HEK293 (cell line): ENCODE data around the gene RPS27.

Experiments used
- CTCF ChIA-PET: fragments of 350-600 bp; formaldehyde crosslinking; extraction: SDS; loops from one replicate; lab custom pipeline; 2021; ENCODE audit warnings: antibody characterized with exemption; lab: Yijun Ruan, JAX
- POLR2A ChIA-PET: fragments of 300-600 bp; formaldehyde crosslinking; extraction: SDS; loops from one replicate; lab custom pipeline; 2020; ENCODE audit warnings: antibody characterized with exemption, inconsistent platforms; lab: Yijun Ruan, JAX
- H3K27ac ChIP-seq: fragments of 200-500 bp; sonication (Bioruptor generic); 2 replicates; pipeline ENCODE4 v1.5.1; 2014; ENCODE audit warnings: low read depth, low read length, control low read depth, inconsistent platforms; ENCODE audit errors: extremely low read depth
- H3K36me3 ChIP-seq, 2 experiments: fragments of 200-500 bp in 1 of 2; sonication (Bioruptor generic) in 1 of 2; 1 replicate in 1 of 2; 2 replicates in 1 of 2; pipeline ENCODE4 v1.5.1; 2014 to 2017; ENCODE audit warnings: inconsistent platforms in 2 of 2, low read length in 2 of 2; ENCODE audit not compliant: control insufficient read depth in 2 of 2, insufficient read depth in 1 of 2
- H3K4me1 ChIP-seq: fragments of 200-500 bp; sonication (Bioruptor generic); 2 replicates; pipeline ENCODE4 v1.5.1; 2014; ENCODE audit warnings: mild to moderate bottlenecking, low read length, inconsistent platforms; ENCODE audit not compliant: control insufficient read depth, insufficient read depth
- H3K4me3 ChIP-seq: 2 replicates; pipeline ENCODE4 v1.5.1; 2011; ENCODE audit warnings: low read depth, mild to moderate bottlenecking, control low read depth, low read length, moderate library complexity
- H3K9me3 ChIP-seq: fragments of 200-500 bp; sonication (Bioruptor generic); 2 replicates; pipeline ENCODE4 v1.5.1; 2014; ENCODE audit warnings: low read depth, low read length, inconsistent platforms; ENCODE audit not compliant: control insufficient read depth, insufficient read depth
- BCL11B ChIP-seq: fragments of 450-650 bp; formaldehyde crosslinking; IDR thresholded peaks from 2 replicates; pipeline ENCODE4 v1.5.1; 2016; ENCODE audit warnings: low read depth, missing biosample characterization, missing genetic modification characterization
- TSHZ1 ChIP-seq: fragments of 450-650 bp; formaldehyde crosslinking; IDR thresholded peaks from 2 replicates; pipeline ENCODE4 v1.5.1; 2016; ENCODE audit warnings: missing biosample characterization, missing genetic modification characterization, borderline replicate concordance
- ZBTB10 ChIP-seq: fragments of 450-650 bp; formaldehyde crosslinking; IDR thresholded peaks from 2 replicates; pipeline ENCODE4 v1.5.1; 2016; ENCODE audit warnings: missing biosample characterization, missing genetic modification characterization
- ZFHX2 ChIP-seq: fragments of 450-650 bp; formaldehyde crosslinking; conservative IDR thresholded peaks from 2 replicates; pipeline ENCODE4 v1.5.1; 2016; ENCODE audit warnings: missing biosample characterization, missing genetic modification characterization
- ZNF362 ChIP-seq: fragments of 450-650 bp; formaldehyde crosslinking; IDR thresholded peaks from 2 replicates; pipeline ENCODE4 v1.5.1; 2016; ENCODE audit warnings: missing biosample characterization, missing genetic modification characterization
- ZNF521 ChIP-seq: fragments of 450-650 bp; formaldehyde crosslinking; IDR thresholded peaks from 2 replicates; pipeline ENCODE4 v1.5.1; 2017; ENCODE audit warnings: missing biosample characterization, mild to moderate bottlenecking, missing genetic modification characterization
- ZNF660 ChIP-seq: fragments of 450-650 bp; IDR thresholded peaks from 2 replicates; pipeline ENCODE4 v1.5.1; 2018; ENCODE audit warnings: missing biosample characterization, mild to moderate bottlenecking, missing genetic modification characterization
- TF ChIP-seq, protein P1 (sequence below): sonication (generic); formaldehyde crosslinking; IDR thresholded peaks from 2 replicates; pipeline ENCODE4 v1.8.1; 2022; ENCODE audit warnings: mild to moderate bottlenecking, moderate library complexity, missing genetic modification reagents

RPS27 gene

GRCh38 chr1:153967107-153967999 lies 23.2 kb upstream of the RPS27 start, which contains the start of gene CREB3L4 (continued):
- peak; percentile 95; the same call in 1 of the 2 replicates for TF ChIP-seq ZNF362 (tag by site-specific recombination)
- TF ChIP-seq ZBTB10 (tag by site-specific recombination), result 0 out of 2 replicates have a peak, but pooled peaks have one; percentile 64

DNA sequence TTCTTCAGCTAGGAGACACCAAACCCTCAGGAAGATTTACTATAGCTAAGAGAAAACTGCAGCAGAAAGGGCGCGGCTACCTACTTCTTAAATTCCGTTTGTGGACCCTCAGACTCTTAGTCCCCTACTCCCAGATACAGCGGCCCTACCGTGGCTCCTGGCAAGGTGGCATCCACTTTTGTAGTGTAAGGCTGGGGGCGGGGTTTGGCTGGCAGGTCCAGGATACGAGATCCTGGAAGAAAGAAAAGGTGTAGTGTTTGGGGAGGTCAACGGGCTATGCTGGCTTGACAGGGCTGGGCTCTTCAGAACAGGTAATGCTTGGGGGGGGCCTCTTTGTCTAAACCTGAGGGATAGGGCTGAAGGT lies 22.6 kb upstream of the RPS27 start:
- POLR2A ChIA-PET, result interaction anchor here (0.7 to 5.2 kb wide), 17 partner anchors 9 to 403 kb away, joined by 3 to 137 read pairs (median 7); partner anchors contain the start of genes CHTOP, CRTC2, DENND4B and GATAD2B
- CTCF ChIA-PET, result interaction anchor here (0.8 to 3.1 kb wide), 8 partner anchors 9 to 340 kb away, joined by 4 to 19 read pairs (median 6); partner anchors contain the start of genes JTB, RAB13, S100A1 and S100A13
- Histone ChIP-seq H3K4me3 (peak overlapping the region; percentile 29), H3K4me1 (no peaks in the 10 kb centered on the region; the same call in 1 of the 2 replicates), H3K27ac (peak overlapping the region; percentile 87), H3K36me3 (peaks cover 0 to 11% of the 10 kb centered on the region in 2 experiments; a peak in 2 of 3 replicates), H3K9me3 (no peaks in the 10 kb centered on the region)
- 0 out of 2 replicates have a peak, but pooled peaks have one; percentile 27 for TF ChIP-seq ZNF660
- TF ChIP-seq BCL11B (tag by site-specific recombination), result no peak

DNA sequence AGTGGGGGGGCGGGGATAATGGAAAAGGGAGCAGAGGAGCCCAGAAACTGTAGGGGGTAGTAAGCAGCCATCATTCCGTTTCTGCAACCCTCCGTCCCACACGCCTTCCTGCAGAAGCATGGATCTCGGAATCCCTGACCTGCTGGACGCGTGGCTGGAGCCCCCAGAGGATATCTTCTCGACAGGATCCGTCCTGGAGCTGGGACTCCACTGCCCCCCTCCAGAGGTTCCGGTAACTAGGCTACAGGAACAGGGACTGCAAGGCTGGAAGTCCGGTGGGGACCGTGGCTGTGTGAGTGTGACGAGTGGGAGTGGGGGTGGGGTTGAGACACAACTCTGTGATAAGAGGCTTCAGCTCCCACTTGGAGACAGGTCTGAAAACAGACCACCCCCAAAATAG lies 22.2 kb upstream of the RPS27 start:
- H3K4me1 ChIP-seq, result no peaks in the 10 kb centered on the region; the same call in 1 of the 2 replicates
- ChIA-PET POLR2A (interaction anchor here (1.9 to 5.2 kb wide), 5 partner anchors 9 to 46 kb away, joined by 7 to 137 read pairs (median 31); partner anchors contain the start of genes GATAD2B, JTB, RAB13 and RPS27), CTCF (interaction anchor here (0.5 to 3.1 kb wide), 7 partner anchors 8 to 341 kb away, joined by 4 to 19 read pairs (median 5); partner anchors contain the start of genes JTB, RAB13, S100A1 and S100A13)
- TF ChIP-seq ZNF521 (tag by site-specific recombination) (no peak), ZFHX2 (0 out of 2 replicates have a peak, but pooled peaks have one; percentile 17), TSHZ1 (no peak)
- H3K27ac ChIP-seq, result no peak overlapping the region; the same call in 1 of the 2 replicates
- peak overlapping the region; percentile 29 for H3K4me3 ChIP-seq
- H3K9me3 ChIP-seq, result no peaks in the 10 kb centered on the region
- H3K36me3 ChIP-seq, result peaks cover 0 to 15% of the 10 kb centered on the region in 2 experiments; a peak in 2 of 3 replicates

- CTCF ChIA-PET, result interaction anchor here (0.5 to 3.1 kb wide), 5 partner anchors 8 to 612 kb away, joined by 3 to 19 read pairs (median 5); partner anchors contain the start of genes JTB and RAB13
- Histone ChIP-seq H3K27ac (no peak overlapping the region), H3K9me3 (no peaks in the 10 kb centered on the region), H3K4me3 (no peak overlapping the region), H3K36me3 (peaks cover 0 to 20% of the 10 kb centered on the region in 2 experiments; a peak in 2 of 3 replicates), H3K4me1 (no peaks in the 10 kb centered on the region; the same call in 1 of the 2 replicates)
- POLR2A ChIA-PET, result interaction anchor here (3.4 to 5.2 kb wide), 2 partner anchors 8 to 22 kb away, joined by 50 to 137 read pairs; partner anchors contain the start of genes JTB and RPS27
- TF ChIP-seq, protein P1, sequence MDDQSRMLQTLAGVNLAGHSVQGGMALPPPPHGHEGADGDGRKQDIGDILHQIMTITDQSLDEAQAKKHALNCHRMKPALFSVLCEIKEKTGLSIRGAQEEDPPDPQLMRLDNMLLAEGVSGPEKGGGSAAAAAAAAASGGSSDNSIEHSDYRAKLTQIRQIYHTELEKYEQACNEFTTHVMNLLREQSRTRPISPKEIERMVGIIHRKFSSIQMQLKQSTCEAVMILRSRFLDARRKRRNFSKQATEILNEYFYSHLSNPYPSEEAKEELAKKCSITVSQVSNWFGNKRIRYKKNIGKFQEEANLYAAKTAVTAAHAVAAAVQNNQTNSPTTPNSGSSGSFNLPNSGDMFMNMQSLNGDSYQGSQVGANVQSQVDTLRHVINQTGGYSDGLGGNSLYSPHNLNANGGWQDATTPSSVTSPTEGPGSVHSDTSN (CRISPR knock-in tag), result no peak
Measured at GRCh38 chr1:153968972-153969371, 21.6 kb upstream of the RPS27 start.
